PC-3 (cell line): ENCODE data around the gene CHD2.

ENCODE experiments used
- EZH2 ChIP-seq: fragments of 300-600 bp; sonication (generic); IDR thresholded peaks from one replicate; pipeline ENCODE4 v1.6.1; 2017; ENCODE audit warnings: antibody characterized with exemption, mild to moderate bottlenecking, low read length; ENCODE audit not compliant: unreplicated experiment
- EZH2phosphoT487 ChIP-seq: fragments of 300-600 bp; sonication (generic); IDR thresholded peaks from 2 replicates; pipeline ENCODE4 v1.6.1; 2018; ENCODE audit warnings: mild to moderate bottlenecking, antibody characterized with exemption, low read length, borderline replicate concordance
- TF ChIP-seq, protein P1 (sequence below): fragments of 300-600 bp; sonication (generic); conservative IDR thresholded peaks from 2 replicates; pipeline ENCODE4 v1.5.1; 2017; ENCODE audit warnings: antibody characterized with exemption, low read depth, mild to moderate bottlenecking, low read length

DNA sequence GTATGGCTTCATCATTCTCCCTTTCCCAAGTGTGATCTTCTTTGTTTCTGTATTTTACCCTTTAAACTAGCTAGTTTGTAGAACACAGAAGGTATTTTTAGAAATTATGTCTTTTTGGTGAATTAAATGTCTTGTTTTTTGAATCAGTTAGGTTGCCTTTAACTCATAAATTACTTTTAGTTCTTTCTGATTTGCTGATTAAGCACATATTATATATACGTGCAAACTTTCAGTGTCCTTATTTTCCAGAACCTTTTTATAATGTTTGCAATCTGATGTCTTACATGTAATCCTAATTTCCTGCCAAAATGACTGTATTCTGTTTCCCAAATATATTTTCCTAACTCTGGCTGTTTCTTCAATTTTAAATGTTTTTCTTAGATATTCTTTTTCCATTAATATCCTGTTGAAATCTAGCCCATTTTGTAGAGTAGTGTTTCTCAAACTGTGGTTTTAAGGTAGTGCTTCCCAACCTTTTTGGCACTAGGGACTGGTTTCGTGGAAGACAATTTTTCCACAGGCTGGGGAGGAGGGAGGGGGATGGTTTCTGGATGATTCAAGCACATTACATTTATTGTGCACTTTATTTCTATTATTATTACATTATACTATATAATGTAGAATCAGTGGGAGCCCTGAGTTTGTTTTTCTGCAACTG is 51.8 kb downstream of the CHD2 start:
- TF ChIP-seq EZH2: no peak
- TF ChIP-seq EZH2phosphoT487: no peak
- TF ChIP-seq, protein P1, sequence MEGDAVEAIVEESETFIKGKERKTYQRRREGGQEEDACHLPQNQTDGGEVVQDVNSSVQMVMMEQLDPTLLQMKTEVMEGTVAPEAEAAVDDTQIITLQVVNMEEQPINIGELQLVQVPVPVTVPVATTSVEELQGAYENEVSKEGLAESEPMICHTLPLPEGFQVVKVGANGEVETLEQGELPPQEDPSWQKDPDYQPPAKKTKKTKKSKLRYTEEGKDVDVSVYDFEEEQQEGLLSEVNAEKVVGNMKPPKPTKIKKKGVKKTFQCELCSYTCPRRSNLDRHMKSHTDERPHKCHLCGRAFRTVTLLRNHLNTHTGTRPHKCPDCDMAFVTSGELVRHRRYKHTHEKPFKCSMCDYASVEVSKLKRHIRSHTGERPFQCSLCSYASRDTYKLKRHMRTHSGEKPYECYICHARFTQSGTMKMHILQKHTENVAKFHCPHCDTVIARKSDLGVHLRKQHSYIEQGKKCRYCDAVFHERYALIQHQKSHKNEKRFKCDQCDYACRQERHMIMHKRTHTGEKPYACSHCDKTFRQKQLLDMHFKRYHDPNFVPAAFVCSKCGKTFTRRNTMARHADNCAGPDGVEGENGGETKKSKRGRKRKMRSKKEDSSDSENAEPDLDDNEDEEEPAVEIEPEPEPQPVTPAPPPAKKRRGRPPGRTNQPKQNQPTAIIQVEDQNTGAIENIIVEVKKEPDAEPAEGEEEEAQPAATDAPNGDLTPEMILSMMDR: no peak
